Dedifferentiated amniotic fluid mesenchymal stem cell (primary cell): ENCODE results near the gene ZNF736.
"Not testable (repeated sequence)": the region's sequence is repeated elsewhere in the genome, so short reads cannot be mapped to it uniquely, and the experiment has no call there.

Experiments
- DNase-seq: peaks from one replicate; pipeline ENCODE4 v3.0.0-alpha.2; 2016; ENCODE audit errors: extremely low spot score

ZNF736 gene

DNA sequence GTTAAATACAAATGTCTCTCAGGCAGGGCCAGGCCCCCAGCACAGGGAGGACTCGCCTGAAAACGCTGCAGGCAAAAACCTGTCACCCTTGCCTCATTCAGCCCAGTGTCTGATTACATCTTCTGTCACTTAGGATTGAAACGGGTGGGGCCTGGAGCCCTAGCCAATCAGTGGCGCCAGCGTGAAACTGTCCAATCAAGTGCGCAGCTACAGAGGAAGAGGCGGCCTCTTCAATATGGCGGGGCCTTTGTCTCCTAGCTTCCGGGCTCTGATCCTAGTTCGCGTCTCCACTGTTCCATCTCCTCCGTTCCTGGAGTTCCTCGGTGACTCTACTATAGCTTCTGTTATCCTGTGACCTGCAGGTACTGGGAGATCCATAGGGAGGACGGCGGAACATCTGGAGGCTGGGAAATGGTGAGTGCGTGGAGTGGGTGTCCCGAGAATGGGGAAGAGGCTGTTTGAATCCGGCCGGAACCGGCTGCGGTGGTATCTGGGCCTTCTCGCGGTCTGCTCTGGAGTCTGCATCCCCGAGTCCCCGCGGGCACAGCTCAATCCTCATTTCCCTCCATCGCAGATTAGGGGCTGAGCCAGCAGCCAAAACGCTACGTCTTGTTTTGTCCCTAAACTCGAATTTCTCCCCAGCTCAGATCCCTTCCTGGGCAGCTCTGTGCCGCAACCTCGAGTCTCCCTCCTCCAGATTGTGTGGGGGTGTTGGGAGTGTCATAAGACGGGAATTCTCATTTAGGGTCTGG is at the start of gene ZNF736:
TSS of gene ZNF736 (plus strand) at position 222 of the 752 bp plus-strand sequence. CDS start at position 412, 190 bp downstream.
- peak; percentile 92 for DNase-seq

DNA sequence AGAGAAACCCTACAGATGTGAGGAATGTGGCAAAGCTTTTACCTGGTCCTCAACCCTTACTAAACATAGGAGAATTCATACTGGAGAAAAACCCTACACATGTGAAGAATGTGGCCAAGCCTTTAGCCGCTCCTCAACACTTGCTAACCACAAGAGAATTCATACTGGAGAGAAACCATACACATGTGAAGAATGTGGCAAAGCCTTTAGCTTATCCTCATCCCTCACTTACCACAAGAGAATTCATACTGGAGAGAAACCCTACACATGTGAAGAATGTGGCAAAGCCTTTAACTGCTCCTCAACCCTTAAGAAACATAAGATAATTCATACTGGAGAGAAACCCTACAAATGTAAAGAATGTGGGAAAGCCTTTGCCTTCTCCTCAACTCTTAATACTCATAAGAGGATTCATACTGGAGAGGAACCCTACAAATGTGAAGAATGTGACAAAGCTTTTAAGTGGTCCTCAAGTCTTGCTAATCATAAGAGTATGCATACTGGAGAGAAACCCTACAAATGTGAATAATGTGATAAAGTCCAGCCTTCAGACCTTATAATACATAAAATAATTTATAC is 47.3 kb upstream of the ZNF736 start:
- DNase-seq: no peak

DNA sequence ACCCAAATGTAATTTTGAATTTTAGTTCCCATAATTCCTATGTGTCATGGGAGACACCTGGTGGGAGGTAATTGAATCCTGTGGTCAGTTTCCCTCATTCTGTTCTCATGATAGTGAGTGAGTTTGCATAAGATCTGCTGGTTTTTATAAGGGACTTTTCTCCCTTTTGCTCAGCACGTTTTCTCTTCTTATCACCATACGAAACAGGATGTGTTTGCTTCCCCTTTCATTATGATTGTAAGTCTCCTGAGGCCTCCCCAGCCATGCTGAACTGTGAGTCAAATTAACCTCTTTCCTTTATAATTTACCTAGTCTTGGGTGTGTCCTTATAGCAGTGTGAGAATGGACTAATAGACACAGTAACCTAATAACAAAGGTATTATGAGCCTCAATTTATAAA is 36.1 kb upstream of the ZNF736 start:
- no peak for DNase-seq

DNA sequence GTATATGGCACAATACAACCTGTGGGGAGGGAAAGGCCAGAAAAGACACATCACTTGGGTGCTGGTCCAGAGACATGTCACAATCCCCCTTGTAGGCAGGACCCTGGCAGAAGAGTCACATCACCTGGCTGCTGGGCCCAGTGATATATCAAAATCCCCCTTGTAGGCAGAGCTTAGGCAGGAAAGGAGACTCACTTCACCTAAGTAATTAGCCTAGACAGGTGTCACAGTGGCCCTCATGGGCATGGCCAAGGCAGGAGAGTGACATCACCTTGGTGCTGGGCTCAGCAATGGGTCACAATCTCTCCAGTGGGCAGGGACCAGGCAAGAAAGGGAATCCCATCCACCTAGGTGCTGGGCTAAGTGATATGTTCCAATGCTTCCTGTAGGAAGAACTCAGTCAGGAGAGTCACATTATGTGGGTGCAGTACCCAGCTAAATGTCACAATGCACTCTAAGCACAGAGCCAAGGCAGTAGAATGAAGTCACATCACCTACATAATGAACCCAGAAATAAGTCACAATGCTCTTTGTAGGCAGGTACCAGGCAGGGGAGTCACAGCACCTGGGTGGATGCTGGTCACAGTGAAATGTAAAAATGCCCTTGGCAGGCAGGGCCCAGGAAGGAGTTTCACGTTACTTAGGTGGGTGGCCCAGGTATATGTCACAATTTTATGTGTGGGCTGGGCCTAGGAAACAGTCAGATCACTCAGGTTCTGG is 18.9 kb upstream of the ZNF736 start:
- no peak for DNase-seq

DNA sequence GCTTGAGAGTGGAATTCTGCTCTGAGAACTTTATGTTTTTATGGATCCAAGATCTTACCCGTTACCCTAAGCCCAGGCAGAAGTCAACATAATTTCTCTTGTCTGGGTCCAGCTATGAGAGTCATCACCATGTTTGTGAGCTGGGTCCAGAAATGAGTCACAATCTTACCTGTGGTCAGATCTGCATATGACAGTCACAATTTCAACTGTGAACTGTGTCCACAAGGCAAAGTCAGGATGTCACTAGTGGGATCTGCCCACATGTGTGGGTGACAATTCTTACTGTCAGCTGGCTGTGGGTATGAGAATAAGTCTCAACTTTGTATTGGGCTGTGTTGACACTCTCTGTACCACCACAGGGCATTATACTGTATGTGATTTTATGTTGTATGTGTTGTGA is 16.3 kb upstream of the ZNF736 start:
- DNase-seq: not testable (repeated sequence)

DNA sequence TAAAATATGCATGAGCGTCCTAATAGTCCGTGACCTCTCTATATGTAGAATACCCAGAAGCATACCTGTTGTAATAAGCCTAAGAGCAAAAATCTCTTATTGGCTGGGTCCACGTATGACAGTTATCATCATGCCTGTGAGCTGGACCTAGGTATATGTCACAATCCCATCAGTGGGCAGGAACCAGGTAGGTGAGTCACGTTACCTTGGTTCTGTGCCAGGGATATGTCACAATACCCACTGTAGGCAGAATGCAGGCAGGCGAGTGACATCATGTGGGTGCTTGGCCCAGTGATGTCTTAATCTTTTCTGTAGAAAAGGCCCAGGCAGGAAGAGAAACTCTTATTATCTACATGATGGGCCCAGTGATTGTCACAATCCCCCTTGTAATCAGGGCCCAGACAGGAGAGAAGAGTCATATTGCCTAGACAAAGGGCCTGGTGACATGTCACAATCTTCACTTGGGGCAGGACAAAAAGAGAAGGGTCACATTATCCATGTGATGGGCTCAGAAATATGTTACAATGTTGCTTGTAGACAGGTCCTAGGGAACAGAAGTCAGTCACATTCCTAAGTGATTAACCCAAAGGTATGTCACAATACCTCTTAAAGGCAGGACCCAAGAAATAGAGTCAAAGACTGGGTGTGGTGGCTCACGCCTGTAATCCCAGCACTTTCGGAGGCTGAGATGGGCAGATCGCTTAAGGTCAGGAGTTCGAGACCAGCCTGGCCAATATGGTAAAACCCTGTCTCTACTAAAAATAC is 12.9 kb upstream of the ZNF736 start:
- DNase-seq: no peak

DNA sequence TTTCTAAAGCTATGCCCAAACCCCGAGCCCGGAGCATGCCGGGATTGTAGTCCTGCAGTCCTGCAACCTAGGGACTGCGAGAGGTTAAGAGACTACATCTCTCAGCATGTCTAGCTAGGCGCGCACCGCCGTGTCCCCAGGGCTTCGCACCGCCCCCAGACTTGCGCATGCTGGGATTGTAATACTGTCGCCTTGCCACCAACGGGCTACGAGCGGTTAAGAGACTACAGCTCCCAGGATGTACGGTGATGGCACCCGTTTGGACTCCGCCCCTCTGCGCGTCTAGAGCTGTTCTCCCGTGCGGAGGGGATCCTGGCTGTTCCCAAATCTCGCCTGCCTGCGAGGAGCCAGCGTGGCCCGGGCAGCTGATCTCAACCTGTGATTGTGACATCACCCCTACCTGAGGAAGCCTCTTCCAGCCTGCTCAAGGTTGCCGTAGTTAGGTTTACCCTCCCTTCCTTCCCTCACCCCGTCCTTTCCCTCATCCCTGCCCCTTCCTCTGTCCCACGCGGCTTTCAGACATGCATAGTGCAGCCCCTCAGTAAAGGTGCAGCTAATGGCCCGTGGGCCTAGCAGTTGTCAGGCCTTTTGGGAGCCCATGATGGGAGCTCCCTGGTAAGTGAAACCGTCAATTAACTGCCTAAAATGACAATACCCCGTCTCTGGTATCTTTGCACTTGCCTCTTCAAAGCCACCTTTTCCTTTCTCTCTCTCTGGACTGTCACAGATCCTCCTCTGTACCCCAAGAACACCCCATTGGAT is 6.3 kb upstream of the ZNF736 start:
- DNase-seq: no peak

DNA sequence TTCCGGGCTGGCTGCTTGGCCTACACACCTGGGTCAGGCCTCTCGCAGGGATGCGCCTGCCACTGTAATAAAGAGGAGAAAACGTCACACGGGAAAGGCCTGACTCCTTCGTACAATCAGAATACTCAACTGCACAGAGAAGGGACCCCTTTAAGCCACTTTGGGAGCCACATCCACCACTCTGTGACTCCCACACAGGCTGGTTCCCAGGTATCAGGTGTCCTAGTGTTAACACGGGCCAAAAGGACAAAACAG is 5.8 kb upstream of the ZNF736 start:
- no peak for DNase-seq

DNA sequence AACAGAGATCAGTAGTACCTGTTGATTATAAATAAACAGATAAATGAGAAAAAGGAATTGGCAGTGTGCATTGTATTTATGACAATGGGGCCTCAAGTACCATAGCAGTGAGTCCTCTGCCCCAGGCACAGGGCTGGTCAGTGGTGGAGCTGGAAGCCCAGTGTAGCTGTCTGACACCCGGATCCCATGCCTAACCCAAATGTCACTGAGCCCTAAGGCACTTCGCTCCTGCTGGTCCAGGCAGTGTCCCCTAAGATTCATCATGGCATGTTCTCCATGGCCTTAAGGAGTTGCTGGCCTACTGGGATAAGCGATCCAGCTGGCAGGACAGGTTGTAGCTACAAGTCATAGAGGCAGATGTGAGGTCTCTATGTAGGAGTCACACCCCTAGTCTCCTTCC is 3.3 kb upstream of the ZNF736 start:
- no peak for DNase-seq

DNA sequence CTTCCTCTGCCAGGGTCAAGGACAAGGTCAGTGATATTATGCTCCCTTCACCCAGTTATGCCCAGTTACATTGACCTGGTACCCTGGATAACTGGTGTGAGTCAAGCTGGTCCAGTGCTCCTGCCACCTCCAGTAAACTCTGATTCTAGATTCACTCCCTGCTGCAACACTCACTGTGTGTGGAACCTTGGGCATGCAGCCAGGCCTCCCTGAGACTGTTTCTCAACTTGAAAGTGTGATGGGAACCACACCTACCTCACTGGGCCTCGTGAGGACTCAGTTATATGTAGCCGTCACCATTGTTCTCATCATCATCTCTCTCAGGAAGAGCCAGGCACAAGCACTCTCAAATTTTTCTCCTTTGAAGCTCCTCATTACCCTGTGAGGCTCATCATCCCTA is 935 bp upstream of the ZNF736 start:
- DNase-seq: no peak

DNA sequence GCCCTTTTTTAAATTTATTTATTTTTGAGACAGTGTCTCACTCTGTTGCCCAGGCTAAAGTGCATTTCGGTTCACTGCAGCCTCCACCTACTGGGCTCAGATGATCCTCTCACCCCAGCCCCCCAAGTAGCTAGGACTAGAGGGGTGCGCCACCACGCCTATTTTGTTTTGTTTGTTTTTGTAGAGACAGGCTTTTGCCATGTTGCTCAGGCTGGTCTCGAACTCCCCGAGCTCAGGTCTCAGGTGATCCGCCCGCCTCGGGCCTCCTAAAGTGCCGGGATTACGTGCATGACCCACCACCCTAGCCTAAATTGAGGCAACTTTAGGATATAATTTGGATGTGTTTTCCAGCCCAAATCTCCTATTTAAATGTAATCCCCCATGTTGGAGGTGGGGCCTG is 805 bp downstream of the ZNF736 start:
- DNase-seq: no peak

DNA sequence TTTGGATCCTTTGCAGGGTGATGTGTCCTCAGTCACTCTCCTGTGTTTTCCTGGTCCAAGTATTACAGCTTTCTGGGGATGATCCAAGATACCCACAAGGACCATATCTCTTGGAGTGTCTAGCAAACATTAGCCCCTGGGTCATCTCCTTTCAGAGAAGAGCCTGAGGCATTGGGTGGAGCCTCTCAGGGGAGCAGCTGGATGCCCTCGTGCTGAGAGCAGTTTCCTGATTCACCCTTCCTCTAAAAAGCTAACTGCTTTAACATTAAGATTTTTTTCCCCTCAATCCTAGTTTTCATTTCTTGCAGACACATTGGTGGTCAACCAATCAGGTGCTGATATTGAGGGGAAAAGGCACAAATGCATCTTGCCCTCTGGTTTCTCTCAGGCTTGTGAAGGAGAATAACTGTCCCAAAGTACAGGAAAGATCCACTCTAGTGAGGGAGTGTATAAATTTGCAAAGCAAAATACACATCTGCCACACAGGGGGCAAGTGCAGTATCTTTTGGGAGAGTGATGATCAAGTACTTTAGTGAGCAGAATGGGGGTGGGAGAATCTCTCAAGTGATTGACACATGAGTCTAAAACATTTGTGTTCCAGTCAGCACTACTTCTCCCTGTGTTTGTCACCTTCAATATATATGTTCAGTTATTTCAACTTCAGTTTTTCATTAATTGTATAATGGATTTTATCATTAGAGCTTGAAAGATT is 2.4 kb downstream of the ZNF736 start:
- DNase-seq: not testable (repeated sequence)

DNA sequence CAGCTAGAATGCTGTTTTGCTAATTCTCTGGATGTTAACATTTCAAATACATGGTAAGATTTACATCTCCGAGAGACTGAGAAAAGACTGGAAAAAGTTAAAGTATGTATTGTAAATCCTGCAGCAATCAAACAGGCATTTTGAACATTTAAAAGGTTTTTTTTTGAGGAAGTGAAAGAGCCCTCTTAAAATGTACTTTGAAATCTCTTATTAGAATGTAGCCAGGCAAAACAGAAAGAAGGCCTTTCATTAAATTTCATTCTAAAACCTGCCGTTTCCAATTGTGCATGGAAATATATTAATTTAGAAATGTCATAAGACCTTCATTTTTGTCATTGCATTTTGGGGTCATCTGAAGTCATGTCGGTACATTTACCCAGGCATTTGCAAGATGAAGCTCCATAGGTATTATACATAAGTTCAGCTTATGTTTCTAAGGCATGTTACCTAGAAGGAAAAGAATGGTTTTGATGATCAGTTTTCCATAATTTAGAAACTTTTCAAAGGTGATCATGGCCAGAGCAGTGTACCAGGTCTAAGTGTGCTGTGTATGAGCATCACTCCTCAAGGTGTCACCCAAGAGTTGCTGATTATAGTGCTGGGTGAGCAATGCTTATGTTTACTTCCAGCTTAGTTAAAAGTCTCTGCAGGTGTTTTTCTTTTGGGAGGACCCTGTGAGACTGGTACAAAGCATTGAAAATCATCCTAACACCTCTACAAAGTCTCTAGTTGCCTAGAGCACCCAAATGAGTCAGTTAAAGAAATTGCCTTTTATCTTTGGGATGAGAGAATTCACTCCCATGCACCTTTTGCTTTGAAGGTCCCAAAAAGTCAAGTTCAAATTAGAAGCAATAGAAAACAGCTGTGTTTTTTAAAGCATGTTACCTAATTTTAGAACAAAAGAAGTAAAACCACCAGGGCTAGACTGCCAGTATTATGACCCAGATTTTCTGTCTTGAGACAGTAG is 7.1 kb downstream of the ZNF736 start:
- no peak for DNase-seq

DNA sequence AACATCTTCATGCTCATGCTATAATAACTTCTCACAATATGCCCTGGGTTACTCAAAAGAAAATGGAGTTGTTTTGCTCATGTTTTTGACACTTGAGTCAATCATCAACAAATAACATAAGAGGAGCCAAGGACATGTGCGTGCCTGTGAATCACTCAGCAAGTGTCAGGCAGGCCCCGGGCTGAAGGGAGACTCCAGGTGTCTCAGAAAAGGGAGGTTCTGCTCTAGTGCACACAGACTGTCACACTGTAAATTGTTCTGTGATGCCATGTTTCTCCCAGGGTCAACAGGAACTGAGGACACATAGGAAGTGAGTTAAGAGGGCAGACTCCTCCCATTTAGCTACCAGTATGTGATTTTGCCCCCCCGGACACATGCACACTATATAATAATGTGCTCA is 10.4 kb downstream of the ZNF736 start:
- DNase-seq: not testable (repeated sequence)

DNA sequence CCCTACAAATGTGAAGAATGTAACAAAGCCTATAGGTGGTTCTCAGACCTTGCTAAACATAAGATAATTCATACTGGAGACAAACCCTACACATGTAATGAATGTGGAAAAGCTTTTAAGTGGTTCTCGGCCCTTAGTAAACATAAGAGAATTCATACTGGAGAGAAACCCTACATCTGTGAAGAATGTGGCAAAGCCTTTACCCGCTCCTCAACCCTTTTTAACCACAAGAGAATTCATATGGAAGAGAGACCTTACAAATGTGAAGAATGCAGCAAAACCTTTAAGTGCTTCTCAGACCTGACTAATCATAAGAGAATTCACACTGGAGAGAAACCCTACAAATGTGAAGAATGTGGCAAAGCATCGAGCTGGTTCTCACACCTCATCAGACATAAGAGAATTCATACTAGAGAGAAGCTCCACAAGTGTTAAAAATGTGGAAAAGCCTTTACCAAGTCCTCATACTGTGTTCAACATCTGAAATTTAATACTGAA is 35.0 kb downstream of the ZNF736 start:
- DNase-seq: not testable (repeated sequence)

DNA sequence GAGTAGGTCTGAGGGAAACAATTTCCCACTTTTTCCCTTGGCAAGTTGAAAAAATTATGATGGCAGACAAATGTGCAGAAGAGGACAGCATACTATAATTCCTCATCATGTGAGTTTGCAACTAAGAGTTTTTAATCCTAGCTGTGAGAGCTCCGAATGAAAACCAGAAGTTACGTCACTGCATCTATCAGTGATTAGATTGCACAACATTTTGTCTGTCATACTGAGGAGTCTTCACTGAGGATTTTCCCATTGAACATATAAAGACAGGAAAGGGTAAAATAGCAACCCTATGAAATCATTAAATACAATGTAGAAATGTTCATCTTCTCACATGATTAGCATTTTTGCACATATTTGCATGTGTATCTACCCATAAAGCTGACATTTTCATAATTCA is 45.8 kb downstream of the ZNF736 start:
- DNase-seq: no peak

DNA sequence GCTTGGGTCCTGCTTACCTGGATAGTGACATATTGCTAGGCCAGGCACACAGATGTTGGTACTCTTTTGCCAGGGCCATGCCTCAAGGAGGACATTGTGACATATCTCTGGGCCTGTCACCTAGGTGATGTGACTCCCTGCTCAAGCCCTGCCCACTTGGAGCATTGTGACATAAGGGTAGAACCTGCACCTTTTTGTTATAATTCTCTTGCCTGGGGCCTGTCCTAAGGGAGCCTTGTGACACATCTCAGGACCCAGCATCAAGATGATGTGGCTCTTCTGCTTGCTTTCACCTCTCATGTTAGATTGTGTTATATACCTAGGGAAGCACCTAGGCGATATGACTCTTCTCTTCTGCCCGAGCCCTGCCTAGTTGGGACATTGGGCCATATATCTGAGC is 57.4 kb downstream of the ZNF736 start:
- DNase-seq: no peak

DNA sequence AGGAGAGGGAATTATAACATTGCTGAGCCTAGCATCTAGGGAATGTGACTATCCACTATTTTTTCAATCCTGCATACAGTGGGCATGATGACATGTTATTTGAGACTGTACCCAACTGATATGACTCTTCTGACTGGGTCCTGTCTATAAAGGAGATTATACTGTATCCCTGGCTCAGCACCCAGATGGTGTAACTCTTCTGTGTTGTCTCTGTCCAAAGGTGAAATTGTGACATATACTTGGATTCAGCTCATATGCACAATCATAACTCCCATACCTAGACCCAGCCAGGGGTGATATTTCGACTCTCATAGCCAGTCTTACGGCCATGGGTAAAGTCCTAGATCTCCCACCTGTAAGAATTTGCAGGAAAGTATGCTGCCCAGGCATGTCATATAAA is 59.3 kb downstream of the ZNF736 start:
- DNase-seq: no peak

DNA sequence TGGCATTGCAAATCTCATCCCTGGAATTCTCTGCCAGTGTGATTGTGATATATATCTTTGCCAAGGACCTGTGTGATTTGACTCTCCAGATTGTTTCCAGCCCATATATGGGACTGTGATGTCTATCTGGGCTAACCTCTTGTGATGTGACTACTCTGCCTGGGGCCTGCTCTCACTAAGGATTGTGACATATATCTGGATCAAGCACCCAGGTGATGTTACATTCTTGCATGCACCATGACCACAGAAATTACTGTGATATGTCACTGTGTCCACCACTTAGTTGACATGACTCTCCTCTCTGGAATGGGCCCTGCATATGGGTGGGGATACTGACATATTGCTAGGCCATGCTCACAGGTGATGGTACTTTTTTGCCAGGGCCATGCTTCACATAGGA is 86.6 kb downstream of the ZNF736 start:
- no peak for DNase-seq
